Suprapubic skin (tissue), 4 donors: ENCODE data around the gene PRR11.

Source experiments
- CTCF ChIP-seq, 2 donors: fragments of 200-600 bp in 1 of 2; fragments of 450-650 bp in 1 of 2; sonication (generic) in 1 of 2; IDR thresholded peaks; one replicate each; pipeline ENCODE4 v1.5.1; 2016 to 2019; ENCODE audit warnings: antibody characterized with exemption in 2 of 2, mild to moderate bottlenecking in 1 of 2, moderate library complexity in 1 of 2
- EP300 ChIP-seq: sonication (generic); formaldehyde crosslinking; IDR thresholded peaks from one replicate; pipeline ENCODE4 v1.6.1; 2017; ENCODE audit warnings: antibody characterized with exemption
- POLR2A ChIP-seq, 2 donors: fragments of 450-650 bp; IDR thresholded peaks; one replicate each; pipeline ENCODE4 v1.6.1; 2017; ENCODE audit warnings: antibody characterized with exemption in 2 of 2, mild to moderate bottlenecking in 2 of 2, moderate library complexity in 2 of 2
- POLR2AphosphoS5 ChIP-seq, 3 donors: sonication (generic); formaldehyde crosslinking; IDR thresholded peaks; one replicate each; pipeline ENCODE4 v1.6.1; 2017; ENCODE audit warnings: antibody characterized with exemption in 3 of 3

- TF ChIP-seq CTCF (IDR thresholded peaks at IDR 0.05) (no peak), POLR2A (IDR thresholded peaks at IDR 0.05) (no peak), POLR2AphosphoS5 (IDR thresholded peaks at IDR 0.05) (no peak), EP300 (no peak)
Observed at GRCh38 chr17:59139939-59140338, 15.6 kb upstream of the PRR11 start.
